Measurements from ENCODE around the gene ESPL1. TPM values are rescaled to one million over a fixed set of nuclear protein-coding genes. Genes with fewer than 3 reads are reported as not detected.

Gene ESPL1
- total RNA-seq (2014; rRNA removed), result 31.6 and 37.3 TPM in 2 replicates
- Bru-seq, nascent RNA, result percentile 61 among the genes with signal in this experiment
- percentile 66 among the genes with signal in this experiment for BruChase-seq, experiment 1, labeled RNA remaining after a 6-hour chase
- percentile 46 among the genes with signal in this experiment for BruChase-seq, experiment 2, labeled RNA remaining after a 2-hour chase
- long read RNA-seq, partial matches to known transcripts, result 13 of 16 reads
- long read RNA-seq, other reads (novel, unspliced or antisense), result 3 of 16 reads

GRCh38 chr12:53267999-53268629, at the start of gene ESPL1:
TSS of gene ESPL1 (plus strand) at chr12:53268299. CDS start at chr12:53268767, 468 bp downstream.
- Histone ChIP-seq H3K36me3 (ENCODE audit: low read depth, low read length) (peaks cover 7% of the 10 kb centered on the region; the same call in 1 of the 2 replicates), H3K9me2 (replicated peaks; ENCODE audit: low read length) (no peaks in the 10 kb centered on the region), H3K27me3 (ENCODE audit: low read length) (no peaks in the 10 kb centered on the region), H4K20me1 (ENCODE audit: low read length) (peaks cover 7% of the 10 kb centered on the region; the same call in 1 of the 2 replicates), H2AFZ (ENCODE audit: low read length) (peak within 1 kb of the TSS; percentile 93), H3F3A (ENCODE audit: low read length, unreplicated experiment) (no peaks in the 10 kb centered on the region), H3K4me2 (ENCODE audit: low read length) (peak within 1 kb of the TSS; percentile 93), H3K79me2 (ENCODE audit: low read length) (peaks cover 32% of the 10 kb centered on the region), H3K9me3 (ENCODE audit: low read length) (no peaks in the 10 kb centered on the region), H3K4me1 (ENCODE audit: insufficient read depth, low read length) (peaks cover 28% of the 10 kb centered on the region), H3K4me3 (ENCODE audit: low read length) (peak within 1 kb of the TSS; percentile 82), H3K27ac (ENCODE audit: low read length) (peak within 1 kb of the TSS; percentile 44), H3K9ac (ENCODE audit: low read length) (peak within 1 kb of the TSS; percentile 77)
- ChIA-PET POLR2A (ENCODE audit: unreplicated experiment) (interaction anchor here (1.3 kb wide), 1 partner anchor 48 kb away, joined by 5 read pairs; no protein-coding TSS in a partner anchor), CTCF (interaction anchor here (0.5 to 1.3 kb wide), 3 partner anchors 53 to 112 kb away, joined by 3 to 6 read pairs (median 4); partner anchors contain the start of gene AAAS)
- no peak for TF ChIP-seq EZH2 (IDR thresholded peaks at IDR 0.05; ENCODE audit: low read length, unreplicated experiment)
- TF ChIP-seq CTCF (conservative IDR thresholded peaks at IDR 0.05; ENCODE audit: low read depth, low read length), result 0 out of 2 replicates have a peak, but pooled peaks have one; percentile 19
- peak; percentile 88 for ATAC-seq
- BruUV-seq (replicated peaks), result no TSS peak
- DNase-seq, result peak; percentile 71
- intact Hi-C loops (cut with micrococcal nuclease), result loop anchor here (1.0 to 2.0 kb wide), 2 partner anchors 15 to 55 kb away; a partner anchor contains a TSS

- Histone ChIP-seq H3K4me1 (ENCODE audit: insufficient read depth, low read length) (peaks cover 42% of the 10 kb centered on the region), H3K9ac (ENCODE audit: low read length) (peak overlapping the region; percentile 66), H4K20me1 (ENCODE audit: low read length) (no peaks in the 10 kb centered on the region), H3K79me2 (ENCODE audit: low read length) (peaks cover 53% of the 10 kb centered on the region), H3K27me3 (ENCODE audit: low read length) (no peaks in the 10 kb centered on the region), H3K4me2 (ENCODE audit: low read length) (peak overlapping the region; percentile 93), H3F3A (ENCODE audit: low read length, unreplicated experiment) (no peaks in the 10 kb centered on the region), H3K36me3 (ENCODE audit: low read depth, low read length) (peaks cover 7% of the 10 kb centered on the region; the same call in 1 of the 2 replicates), H3K9me2 (replicated peaks; ENCODE audit: low read length) (no peaks in the 10 kb centered on the region), H3K4me3 (ENCODE audit: low read length) (peak overlapping the region; percentile 80), H2AFZ (ENCODE audit: low read length) (peak overlapping the region; percentile 58), H3K9me3 (ENCODE audit: low read length) (no peaks in the 10 kb centered on the region), H3K27ac (ENCODE audit: low read length) (peak overlapping the region; percentile 53)
- TF ChIP-seq EZH2 (IDR thresholded peaks at IDR 0.05; ENCODE audit: low read length, unreplicated experiment), result no peak
- no peak for TF ChIP-seq EZH2phosphoT487 (IDR thresholded peaks at IDR 0.05; ENCODE audit: borderline replicate concordance, low read length)
- no peak for TF ChIP-seq CTCF (conservative IDR thresholded peaks at IDR 0.05; ENCODE audit: low read depth, low read length)
- ChIA-PET POLR2A (ENCODE audit: unreplicated experiment) (interaction anchor here (0.6 kb wide), 1 partner anchor 31 kb away, joined by 4 read pairs; no protein-coding TSS in a partner anchor), CTCF (interaction anchor here (0.6 to 1.2 kb wide), 2 partner anchors 40 to 47 kb away, joined by 4 read pairs; no protein-coding TSS in a partner anchor)
- ATAC-seq (no peak), DNase-seq (no peak)
- intact Hi-C loops (cut with micrococcal nuclease), result no loop called here
- no TSS peak for BruUV-seq (replicated peaks)
These were observed 49.4 kb upstream of the ESPL1 start for GRCh38 chr12:53218551-53219291.

All from PC-3 (cell line).